ENCODE results near the gene CALML3. TPM values are rescaled to one million over a fixed set of nuclear protein-coding genes. Genes with fewer than 3 reads are reported as not detected.

The CALML3 gene
- total and polyA plus RNA-seq, 2 of the 8 experiments (the other 6 are each of a cell fraction or from before 2014, with no cell fraction given), result not detected

GRCh38 chr10:5545778-5546710 lies 21.3 kb downstream of the CALML3 start:
- Histone ChIP-seq H3K27me3 (replicated peaks in 1 of 4; ENCODE audit: control insufficient read depth in 3 of 4, extremely low read depth in 1 of 4, insufficient read depth in 3 of 4, low read length in 3 of 4) (no peaks in the 10 kb centered on the region), H2BK20ac (ENCODE audit: low read length) (no peak overlapping the region), H2BK15ac (ENCODE audit: low read length) (no peak overlapping the region), H3K9ac (replicated peaks in 1 of 4; ENCODE audit: extremely low read depth in 1 of 4, low read depth in 3 of 4, low read length in 3 of 4) (no peak overlapping the region; a peak in 1 of 7 replicates), H4K8ac (ENCODE audit: extremely low read depth, insufficient read depth, low read length) (no peak overlapping the region), H3K4me2 (ENCODE audit: insufficient read depth in 1 of 2, low read depth in 2 of 2, low read length in 2 of 2) (no peak overlapping the region), H3K27ac (ENCODE audit: low read depth, low read length) (no peak overlapping the region), H2AFZ (ENCODE audit: low read length) (no peak overlapping the region), H3K36me3 (ENCODE audit: control insufficient read depth in 2 of 4, insufficient read depth in 4 of 4, low read length in 3 of 4) (no peaks in the 10 kb centered on the region), H4K5ac (ENCODE audit: insufficient read length, low read depth, low read length) (no peak overlapping the region), H4K91ac (replicated peaks; ENCODE audit: insufficient read length, low read length) (no peak overlapping the region), H3K14ac (ENCODE audit: insufficient read length) (no peak overlapping the region), H3K56ac (replicated peaks; ENCODE audit: insufficient read length, low read depth, low read length) (no peak overlapping the region), H3K9me3 (ENCODE audit: insufficient read depth in 2 of 2, low read depth in 1 of 2, low read length in 1 of 2) (peaks cover under 1 to 12% of the 10 kb centered on the region in 2 experiments; a peak in 1 of 4 replicates), H3K4me3 (ENCODE audit: extremely low read depth in 1 of 4, insufficient read depth in 2 of 4, low read depth in 3 of 4, low read length in 4 of 4) (no peak overlapping the region), H3K79me2 (ENCODE audit: control insufficient read depth in 1 of 2, insufficient read depth in 2 of 2, low read length in 2 of 2) (no peaks in the 10 kb centered on the region), H2AK5ac (ENCODE audit: low read depth, low read length) (no peak overlapping the region), H3K18ac (ENCODE audit: extremely low read depth, low read length) (no peak overlapping the region), H3K79me1 (ENCODE audit: low read depth, low read length) (no peaks in the 10 kb centered on the region), H3K23me2 (ENCODE audit: low read depth, low read length) (no peaks in the 10 kb centered on the region), H3K23ac (ENCODE audit: insufficient read length) (no peak overlapping the region), H2BK5ac (ENCODE audit: low read depth, low read length) (no peak overlapping the region), H4K20me1 (replicated peaks in 1 of 2; ENCODE audit: control insufficient read depth in 1 of 2, insufficient read depth in 2 of 2, low read length in 2 of 2) (no peaks in the 10 kb centered on the region), H2BK120ac (replicated peaks; ENCODE audit: low read depth, low read length) (no peak overlapping the region), H3K4me1 (replicated peaks in 1 of 4; ENCODE audit: control insufficient read depth in 3 of 4, insufficient read depth in 4 of 4, low read length in 3 of 4) (peaks cover 0 to 3% (median 0%) of the 10 kb centered on the region in 4 experiments; a peak in 1 of 7 replicates), H2BK12ac (ENCODE audit: low read depth, low read length) (no peak overlapping the region), H3K4ac (replicated peaks; ENCODE audit: insufficient read length, low read depth, low read length) (no peak overlapping the region)
- FAIRE-seq, result no peak
- DNase-seq (ENCODE audit: low read depth in 1 of 2, low spot score in 2 of 2), result no peak
- ChIA-PET CTCF (ENCODE audit: partially characterized antibody) (no interaction called here), POLR2A (ENCODE audit: partially characterized antibody) (interaction anchor here (1.0 to 1.2 kb wide), 2 partner anchors 8 to 16 kb away, joined by 3 to 4 read pairs; no protein-coding TSS in a partner anchor)
- 95% methylated on average over 23 of the region's 23 CpGs; no CpG with 5 or more reads in 1 of the 2 experiments for WGBS, 2 experiments (ENCODE audit: extremely low coverage in 1 of 2, insufficient coverage in 1 of 2, insufficient read length in 1 of 2, insufficient replicate concordance in 2 of 2, low coverage in 1 of 2, low lambda C conversion rate in 2 of 2, missing lambda C conversion rate in 1 of 2)
- TF ChIP-seq SP1 (IDR thresholded peaks at IDR 0.05; ENCODE audit: low read depth, low read length) (no peak), RFX5 (IDR thresholded peaks at IDR 0.05; ENCODE audit: borderline replicate concordance, low read depth, low read length) (no peak), SP2 (IDR thresholded peaks at IDR 0.05; ENCODE audit: low read length) (no peak), SUZ12 (IDR thresholded peaks at IDR 0.05; ENCODE audit: low read length) (no peak), MAFK (IDR thresholded peaks at IDR 0.05; ENCODE audit: low read depth, low read length) (no peak), JUND (IDR thresholded peaks at IDR 0.05; ENCODE audit: low read length) (no peak), KDM1A (IDR thresholded peaks at IDR 0.05; ENCODE audit: borderline replicate concordance, low read length) (no peak), SP4 (IDR thresholded peaks at IDR 0.05; ENCODE audit: low read length) (no peak), E2F6 (IDR thresholded peaks at IDR 0.05) (no peak), HDAC2 (IDR thresholded peaks at IDR 0.05; ENCODE audit: borderline replicate concordance in 1 of 2, low read depth in 2 of 2, low read length in 2 of 2) (no peak), BACH1 (IDR thresholded peaks at IDR 0.05; ENCODE audit: low read length) (no peak), CEBPB (IDR thresholded peaks at IDR 0.05; ENCODE audit: low read depth, low read length) (no peak)

Data from H1 (cell line).